GM12878 (cell line): ENCODE measurements around the gene TRIM28. TPM values are rescaled to one million over a fixed set of nuclear protein-coding genes. Genes with fewer than 3 reads are reported as not detected.

ENCODE experiments used
- ATAC-seq: fragments of 200-7000 bp; cut with Tn5 transposase; 3 replicates; pipeline ENCODE4 v1.9.1; 2020; ENCODE audit warnings: mild to moderate bottlenecking, moderate library complexity
- BruUV-seq: library from RNA; stranded (reverse); fragments of 400-500 nt; replicated peaks from 2 replicates; lab custom pipeline; 2021; lab: Mats Ljungman, UMichigan
- CTCF ChIA-PET: fragments of 300-600 bp; sonication (Branson Sonifier 250); formaldehyde crosslinking; extraction: SDS; loops from one replicate; lab custom pipeline; 2021; ENCODE audit warnings: inconsistent platforms; lab: Yijun Ruan, JAX
- POLR2A ChIA-PET: fragments of 350-600 bp; formaldehyde crosslinking; extraction: SDS; loops from one replicate; lab custom pipeline; 2021; ENCODE audit warnings: inconsistent platforms; lab: Charles Lee
- RAD21 ChIA-PET: fragments of 300-600 bp; sonication (Branson Sonifier 250); formaldehyde crosslinking; loops from one replicate; lab custom pipeline; 2023; ENCODE audit warnings: antibody characterized with exemption; ENCODE audit not compliant: unreplicated experiment; lab: Charles Lee
- SMC1A ChIA-PET: fragments of 300-600 bp; sonication (Branson Sonifier 250); formaldehyde crosslinking; loops from one replicate; lab custom pipeline; 2023; ENCODE audit not compliant: unreplicated experiment, uncharacterized antibody; lab: Charles Lee
- DNase-seq: peaks from one replicate; pipeline ENCODE4 v3.0.0-alpha.2; 2011; ENCODE audit warnings: low read depth, low spot score
- FAIRE-seq: peaks from 3 replicates; lab custom pipeline; 2011; peaks lifted over from hg19 to GRCh38; lab: Jason Lieb, UNC
- H2AFZ ChIP-seq: 2 replicates; pipeline ENCODE4 v1.6.0; 2011; ENCODE audit warnings: low read depth, low read length, control low read depth; ENCODE audit not compliant: control insufficient read depth
- H3K27ac ChIP-seq: 2 replicates; pipeline ENCODE4 v1.5.1; 2011; ENCODE audit warnings: control low read depth; ENCODE audit not compliant: control insufficient read depth, insufficient read depth
- H3K27me3 ChIP-seq, 2 experiments: replicated peaks in 1 of 2; 2 replicates each; pipeline versions ENCODE4 v1.6.0 to v1.6.1; 2011; ENCODE audit warnings: low read length in 1 of 2; ENCODE audit not compliant: control insufficient read depth in 2 of 2, insufficient read depth in 2 of 2
- H3K36me3 ChIP-seq, 2 experiments: 2 replicates each; pipeline ENCODE4 v1.5.1; 2011; ENCODE audit warnings: low read length in 1 of 2; ENCODE audit not compliant: control insufficient read depth in 2 of 2, insufficient read depth in 2 of 2
- H3K4me1 ChIP-seq: 2 replicates; pipeline ENCODE4 v1.6.1; 2011; ENCODE audit warnings: mild to moderate bottlenecking, low read length, moderate library complexity, mixed read lengths; ENCODE audit not compliant: control insufficient read depth, insufficient read depth
- H3K4me2 ChIP-seq: 2 replicates; pipeline ENCODE4 v1.6.0; 2011; ENCODE audit warnings: control low read depth; ENCODE audit not compliant: control insufficient read depth, insufficient read depth
- H3K4me3 ChIP-seq: fragments of 200-600 bp; sonication (generic); 2 replicates; pipeline ENCODE4 v1.5.1; 2016
- H3K79me2 ChIP-seq: 2 replicates; pipeline ENCODE4 v1.6.0; 2011; ENCODE audit warnings: low read length; ENCODE audit not compliant: control insufficient read depth, insufficient read depth
- H3K9ac ChIP-seq: 2 replicates; pipeline ENCODE4 v1.8.0; 2011; ENCODE audit warnings: low read length, control low read depth, mixed read lengths; ENCODE audit not compliant: control insufficient read depth, insufficient read depth
- H3K9me3 ChIP-seq: replicated peaks from 3 replicates; pipeline ENCODE4 v1.5.1; 2011; ENCODE audit warnings: mild to moderate bottlenecking, low read length; ENCODE audit not compliant: control insufficient read depth, insufficient read depth
- H4K20me1 ChIP-seq: 2 replicates; pipeline ENCODE4 v1.6.0; 2011; ENCODE audit not compliant: control insufficient read depth, insufficient read depth
- BCL11A ChIP-seq: IDR thresholded peaks from 2 replicates; pipeline ENCODE4 v1.6.1; 2011; ENCODE audit warnings: low read depth, low read length
- EP300 ChIP-seq, 2 experiments: fragments of 150-350 bp in 1 of 2; IDR thresholded peaks; 2 replicates each; pipeline ENCODE4 v1.6.1; 2011 to 2012; ENCODE audit warnings: low read depth in 2 of 2, low read length in 2 of 2, borderline replicate concordance in 1 of 2, improper control_type of control experiment in 1 of 2, inconsistent platforms in 1 of 2; ENCODE audit not compliant: control insufficient read depth in 1 of 2
- HDAC6 ChIP-seq: fragments of 200-600 bp; sonication (generic); IDR thresholded peaks from one replicate; pipeline ENCODE4 v1.8.0; 2017; ENCODE audit warnings: antibody characterized with exemption; ENCODE audit not compliant: unreplicated experiment
- HDGF ChIP-seq: fragments of 450-650 bp; IDR thresholded peaks from 2 replicates; pipeline ENCODE4 v1.6.1; 2016; ENCODE audit warnings: antibody characterized with exemption
- LARP7 ChIP-seq: fragments of 450-650 bp; IDR thresholded peaks from 2 replicates; pipeline ENCODE4 v1.6.1; 2017; ENCODE audit warnings: mild to moderate bottlenecking
- SREBF1 ChIP-seq: IDR thresholded peaks from 2 replicates; pipeline ENCODE4 v1.6.1; 2012; ENCODE audit warnings: mild to moderate bottlenecking, low read length
- WGBS: methylation state at CpG from one replicate; pipeline ENCODE4 v1.1.6; 2016; ENCODE audit warnings: low lambda C conversion rate; ENCODE audit not compliant: insufficient replicate concordance, insufficient coverage; ENCODE audit errors: missing lambda C conversion rate; 5-methylcytosine and 5-hydroxymethylcytosine counted together
- in situ Hi-C: fragments of 300-500 bp; cut with MboI; formaldehyde crosslinking; loops from 9 replicates; pipeline ENCODE4 v1.14.3; 2018; ENCODE audit warnings: mixed read lengths
- intact Hi-C: fragments of 100-400 bp; cut with micrococcal nuclease; formaldehyde crosslinking; loops from one replicate; pipeline ENCODE4 v1.14.2; 2022; ENCODE audit not compliant: unreplicated experiment
- polyA plus RNA-seq, 11 experiments: library from polyadenylated mRNA; depleted of rRNA in 4 of 11; unstranded in 6 of 11; stranded (reverse) in 5 of 11; fragments of >200 nt; fragmentation: Nextera tagmentation in 4 of 11; fragmentation: Illumina TruSeq in 1 of 11; extraction: Ambion mirVana in 4 of 11; extraction: Trizol in 1 of 11; gene quantifications; 1 replicate in 1 of 11; 2 replicates in 10 of 11; pipeline versions ENCODE4 v1.2.1 to v1.2.3, GENCODE V29; 2011 to 2016; ENCODE audit warnings: inconsistent platforms in 2 of 11, missing spikeins in 2 of 11, low read depth in 1 of 11
- total RNA-seq, 4 experiments: library from RNA; depleted of rRNA in 3 of 4; stranded (reverse); fragments of >200 nt in 3 of 4; fragmentation: Illumina TruSeq in 1 of 4; extraction: Trizol in 1 of 4; gene quantifications; 2 replicates each; pipeline versions ENCODE4 v1.2.1 to v1.2.3, GENCODE V29; 2013 to 2021
- TF ChIP-seq, protein P1 (sequence below): fragments of 450-650 bp; IDR thresholded peaks from 2 replicates; pipeline ENCODE4 v1.6.1; 2017; ENCODE audit warnings: borderline replicate concordance
- TF ChIP-seq, protein P2 (sequence below): fragments of 450-650 bp; IDR thresholded peaks from 2 replicates; pipeline ENCODE4 v1.6.1; 2016; ENCODE audit warnings: mild to moderate bottlenecking

Gene TRIM28
- total and polyA plus RNA-seq, 10 of the 15 experiments (the other 5 are each of a cell fraction or from before 2014, with no cell fraction given) = 5.0 to 650 (median 296) TPM

DNA sequence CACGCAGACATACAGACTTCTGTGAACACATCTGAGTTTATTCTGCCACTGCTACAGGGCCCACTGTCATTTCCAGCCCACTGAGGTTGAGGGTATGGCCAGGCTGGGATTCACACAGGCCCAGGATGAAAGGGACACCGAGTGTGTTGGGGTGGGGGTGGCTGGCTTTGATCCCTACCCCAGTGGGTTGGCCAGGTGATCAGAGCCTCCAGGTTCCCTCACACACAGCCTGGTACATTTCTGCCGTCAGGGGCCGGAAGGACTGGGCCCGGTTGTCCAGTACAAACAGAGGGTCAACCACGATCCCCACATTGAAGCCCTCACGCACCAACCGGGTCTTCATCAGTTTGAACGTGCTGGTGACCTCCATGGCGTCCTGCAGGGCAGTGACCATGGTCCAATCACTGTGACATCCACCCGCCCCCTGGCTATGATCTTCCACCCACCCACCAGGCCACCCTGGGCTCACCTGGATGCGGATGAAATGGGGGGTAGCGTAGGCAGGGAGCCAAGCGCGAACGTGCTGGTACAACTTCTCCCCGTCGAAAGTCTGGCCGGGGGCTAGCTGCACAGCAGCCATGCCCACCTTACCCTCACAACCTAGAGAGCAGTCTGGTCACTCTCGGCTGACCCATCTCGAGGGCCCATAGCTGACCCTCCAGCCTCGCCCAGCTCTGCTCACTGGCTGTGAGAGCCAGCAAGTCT, 45.4 kb upstream of the TRIM28 start:
- no peak for FAIRE-seq
- RAD21 ChIA-PET = interaction anchor here (0.8 to 1.6 kb wide), 3 partner anchors 10 to 136 kb away, joined by 3 to 5 read pairs (median 4); partner anchors contain the start of gene ZNF497
- peak; percentile 56; the same call in 1 of the 2 replicates for TF ChIP-seq LARP7
- TF ChIP-seq, protein P1, sequence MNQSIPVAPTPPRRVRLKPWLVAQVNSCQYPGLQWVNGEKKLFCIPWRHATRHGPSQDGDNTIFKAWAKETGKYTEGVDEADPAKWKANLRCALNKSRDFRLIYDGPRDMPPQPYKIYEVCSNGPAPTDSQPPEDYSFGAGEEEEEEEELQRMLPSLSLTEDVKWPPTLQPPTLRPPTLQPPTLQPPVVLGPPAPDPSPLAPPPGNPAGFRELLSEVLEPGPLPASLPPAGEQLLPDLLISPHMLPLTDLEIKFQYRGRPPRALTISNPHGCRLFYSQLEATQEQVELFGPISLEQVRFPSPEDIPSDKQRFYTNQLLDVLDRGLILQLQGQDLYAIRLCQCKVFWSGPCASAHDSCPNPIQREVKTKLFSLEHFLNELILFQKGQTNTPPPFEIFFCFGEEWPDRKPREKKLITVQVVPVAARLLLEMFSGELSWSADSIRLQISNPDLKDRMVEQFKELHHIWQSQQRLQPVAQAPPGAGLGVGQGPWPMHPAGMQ = no peak
- TF ChIP-seq HDAC6 = no peak
- TF ChIP-seq, protein P2, sequence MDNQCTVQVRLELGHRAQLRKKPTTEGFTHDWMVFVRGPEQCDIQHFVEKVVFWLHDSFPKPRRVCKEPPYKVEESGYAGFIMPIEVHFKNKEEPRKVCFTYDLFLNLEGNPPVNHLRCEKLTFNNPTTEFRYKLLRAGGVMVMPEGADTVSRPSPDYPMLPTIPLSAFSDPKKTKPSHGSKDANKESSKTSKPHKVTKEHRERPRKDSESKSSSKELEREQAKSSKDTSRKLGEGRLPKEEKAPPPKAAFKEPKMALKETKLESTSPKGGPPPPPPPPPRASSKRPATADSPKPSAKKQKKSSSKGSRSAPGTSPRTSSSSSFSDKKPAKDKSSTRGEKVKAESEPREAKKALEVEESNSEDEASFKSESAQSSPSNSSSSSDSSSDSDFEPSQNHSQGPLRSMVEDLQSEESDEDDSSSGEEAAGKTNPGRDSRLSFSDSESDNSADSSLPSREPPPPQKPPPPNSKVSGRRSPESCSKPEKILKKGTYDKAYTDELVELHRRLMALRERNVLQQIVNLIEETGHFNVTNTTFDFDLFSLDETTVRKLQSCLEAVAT = peak; percentile 19; the same call in 1 of the 2 replicates
- no peak for TF ChIP-seq SREBF1
- no peak for TF ChIP-seq BCL11A
- no peak for TF ChIP-seq HDGF
- no peak for TF ChIP-seq EP300 (IDR thresholded peaks at IDR 0.05; ENCODE audit: borderline replicate concordance in 1 of 2, control insufficient read depth in 1 of 2, low read depth in 2 of 2, low read length in 2 of 2)
- POLR2A ChIA-PET = interaction anchor here (0.7 to 1.9 kb wide), 3 partner anchors 10 to 998 kb away, joined by 4 to 9 read pairs (median 6); partner anchors contain the start of genes ZNF497 and ZNF773
- Histone ChIP-seq H3K9ac (peak overlapping the region; percentile 30), H3K4me1 (peaks cover 11% of the 10 kb centered on the region), H2AFZ (peak overlapping the region; percentile 79), H3K27ac (peak overlapping the region; percentile 5), H3K4me3 (peak overlapping the region; percentile 80), H3K36me3 (no peaks in the 10 kb centered on the region), H3K79me2 (peaks cover 11% of the 10 kb centered on the region), H3K27me3 (no peaks in the 10 kb centered on the region), H4K20me1 (no peaks in the 10 kb centered on the region), H3K9me3 (no peaks in the 10 kb centered on the region; the same call in 2 of the 3 replicates), H3K4me2 (peak overlapping the region; percentile 84)
- SMC1A ChIA-PET = interaction anchor here (2.6 kb wide), 1 partner anchor 9 kb away, joined by 16 read pairs; no protein-coding TSS in a partner anchor
- TSS peak; percentile 84 for BruUV-seq
- in situ Hi-C loops (no loop called here), intact Hi-C loops (no loop called here)
- no peak for ATAC-seq
- no peak for DNase-seq
- CTCF ChIA-PET = interaction anchor here (2.7 to 4.2 kb wide), 2 partner anchors 10 to 21 kb away, joined by 10 to 24 read pairs; partner anchors contain the start of gene ZBTB45
- 53% methylated on average over 22 of the region's 22 CpGs for WGBS
